Adrenal gland (tissue), 12 donors: ENCODE measurements around the gene CDC42. TPM values are rescaled to one million over a fixed set of nuclear protein-coding genes. Genes with fewer than 3 reads are reported as not detected.
"Not testable (repeated sequence)": the region's sequence is repeated elsewhere in the genome, so short reads cannot be mapped to it uniquely, and the experiment has no call there.

Experiments used
- DNase-seq, 7 donors: peaks; one replicate each; pipeline ENCODE4 v3.0.0-alpha.2; 2019 to 2020
- H3K27ac ChIP-seq, 5 donors: fragments of 200-600 bp; sonication (generic) in 4 of 5; 1 replicate in 3 of 5; 2 replicates in 2 of 5; pipeline versions ENCODE4 v1.5.1 to v1.8.0; 2016 to 2020; ENCODE audit warnings: mild to moderate bottlenecking in 1 of 5
- H3K27me3 ChIP-seq: fragments of 200-600 bp; 2 replicates; pipeline ENCODE4 v1.8.0; 2021
- H3K36me3 ChIP-seq, 2 donors: fragments of 200-600 bp; replicated peaks in 1 of 2; 1 replicate in 1 of 2; 2 replicates in 1 of 2; pipeline versions ENCODE4 v1.5.1 to v1.8.0; 2018 to 2022
- H3K4me1 ChIP-seq, 2 donors: fragments of 200-600 bp; replicated peaks in 1 of 2; 1 replicate in 1 of 2; 2 replicates in 1 of 2; pipeline versions ENCODE4 v1.5.1 to v1.8.0; 2018 to 2021
- H3K4me3 ChIP-seq, 4 donors: fragments of 200-600 bp; sonication (generic) in 3 of 4; one replicate each; pipeline ENCODE4 v1.5.1; 2016 to 2018
- H3K9me3 ChIP-seq, 3 donors: fragments of 200-600 bp; sonication (generic) in 1 of 3; replicated peaks in 1 of 3; 1 replicate in 2 of 3; 2 replicates in 1 of 3; pipeline versions ENCODE4 v1.5.1 to v1.8.0; 2016 to 2021
- CTCF ChIP-seq, 6 experiments: fragments of 450-650 bp in 4 of 6; fragments of 200-600 bp in 2 of 6; sonication (generic) in 1 of 6; IDR thresholded peaks; 1 replicate in 5 of 6; 2 replicates in 1 of 6; pipeline versions ENCODE4 v1.5.1 to v1.8.0; 2016 to 2021; ENCODE audit warnings: antibody characterized with exemption in 6 of 6, mild to moderate bottlenecking in 2 of 6, moderate library complexity in 1 of 6
- POLR2A ChIP-seq, 2 donors: fragments of 450-650 bp; IDR thresholded peaks; one replicate each; pipeline ENCODE4 v1.6.1; 2017; ENCODE audit warnings: antibody characterized with exemption in 2 of 2, mild to moderate bottlenecking in 2 of 2, moderate library complexity in 1 of 2
- WGBS, 4 donors: extraction: QIAGEN DNeasy Blood & Tissue Kit in 2 of 4; methylation state at CpG; one replicate each; pipeline versions ENCODE4 v1.1.5 to v1.1.7; 2013 to 2017; 5-methylcytosine and 5-hydroxymethylcytosine counted together
- intact Hi-C, 2 donors: fragments of 100-400 bp; cut with DNase I; formaldehyde crosslinking; loops; one replicate each; pipeline versions ENCODE4 v1.14.1 to v1.15.0; 2022 to 2023
- polyA plus RNA-seq, 3 donors: library from polyadenylated mRNA; stranded (reverse); fragments of 200-250 nt in 2 of 3; fragments of 350-450 nt in 1 of 3; fragmentation: Illumina TruSeq in 1 of 3; extraction: RNeasy Lipid Tissue Mini Kit (QIAGEN cat#74804) in 1 of 3; gene quantifications; one replicate each; pipeline ENCODE4 v1.2.3, GENCODE V29; 2013 to 2014
- total RNA-seq, 9 donors: library from RNA; depleted of rRNA in 4 of 9; stranded (reverse); fragments of >200 nt in 4 of 9; fragments of 120-200 nt in 1 of 9; fragmentation: NEBNext Ultra II Directional in 1 of 9; extraction: Animal tissue kit (Norgen Biotek cat#: 25700) in 1 of 9; gene quantifications; one replicate each; pipeline versions ENCODE4 v1.1.0 to v1.2.4, GENCODE V29; 2013 to 2023
- donor health status: healthy with polysubstance abuse.
- donor health status: Bipolar disorder and iron deficiency.
- donor health status: DM: yes; HTN: yes; CAD: no.
- donor health status: DM: no; HTN: no; CAD: no.
- donor health status: DM: no; HTN: no; CAD: no.
- donor health status: DM: yes; HTN: yes; CAD: no.

CDC42 gene
- total and polyA plus RNA-seq, 12 donors: 69.6 to 351 (median 215) TPM

- no peaks in the 10 kb centered on the region for H3K27me3 ChIP-seq
- no peak overlapping the region for H3K27ac ChIP-seq
- TF ChIP-seq CTCF (IDR thresholded peaks at IDR 0.05) (no peak), POLR2A (IDR thresholded peaks at IDR 0.05) (no peak)
- intact Hi-C loops: no loop called here
- no peak overlapping the region for H3K4me3 ChIP-seq
- H3K4me1 ChIP-seq: peaks cover 0 to 6% of the 10 kb centered on the region in 2 donors
- H3K9me3 ChIP-seq: no peaks in the 10 kb centered on the region
- DNase-seq: no peak
- 80 to 92% (median 84%) methylated on average over 2 to 3 of the region's 3 CpGs for WGBS, 4 donors
- H3K36me3 ChIP-seq: no peaks in the 10 kb centered on the region
Measured at GRCh38 chr1:22030473-22030872, 22.0 kb upstream of the CDC42 start.

- Histone ChIP-seq H3K4me1 (peaks cover 0 to 2% of the 10 kb centered on the region in 2 donors), H3K27ac (peak overlapping the region in 1 of 5 donors; percentile 30), H3K9me3 (no peaks in the 10 kb centered on the region), H3K27me3 (no peaks in the 10 kb centered on the region), H3K4me3 (no peak overlapping the region), H3K36me3 (no peaks in the 10 kb centered on the region)
- intact Hi-C loops: no loop called here
- whole genome bisulfite sequencing, 4 donors: 69 to 78% (median 73%) methylated on average over 8 of the region's 8 CpGs
- TF ChIP-seq POLR2A (IDR thresholded peaks at IDR 0.05): no peak
- TF ChIP-seq CTCF (IDR thresholded peaks at IDR 0.05): no peak
- peak in 1 of 7 donors; percentile 67 for DNase-seq
Measured at GRCh38 chr1:22031214-22031962, 21.1 kb upstream of the CDC42 start.

GRCh38 chr1:22034834-22035233 lies 17.7 kb upstream of the CDC42 start:
- WGBS, 4 donors: 74 to 93% (median 82%) methylated on average over 5 of the region's 5 CpGs
- H3K36me3 ChIP-seq, H3K9me3 ChIP-seq, H3K27ac ChIP-seq, H3K4me1 ChIP-seq, intact Hi-C loops, H3K4me3 ChIP-seq, H3K27me3 ChIP-seq, DNase-seq: not testable (repeated sequence)

- intact Hi-C loops: no loop called here
- no peak overlapping the region for H3K4me3 ChIP-seq
- no peaks in the 10 kb centered on the region for H3K4me1 ChIP-seq
- TF ChIP-seq CTCF (IDR thresholded peaks at IDR 0.05) (no peak), POLR2A (IDR thresholded peaks at IDR 0.05) (no peak)
- no peaks in the 10 kb centered on the region for H3K27me3 ChIP-seq
- H3K36me3 ChIP-seq: no peaks in the 10 kb centered on the region
- DNase-seq: no peak
- no peaks in the 10 kb centered on the region for H3K9me3 ChIP-seq
- H3K27ac ChIP-seq: no peak overlapping the region
- 60 to 62% (median 62%) methylated on average over 7 of the region's 7 CpGs for WGBS, 4 donors
Measured at GRCh38 chr1:22037520-22037919, 15.0 kb upstream of the CDC42 start.

GRCh38 chr1:22038036-22038435 lies 14.5 kb upstream of the CDC42 start:
- TF ChIP-seq CTCF (IDR thresholded peaks at IDR 0.05) (no peak), POLR2A (IDR thresholded peaks at IDR 0.05) (no peak)
- 92 to 95% (median 93%) methylated on average over 2 to 5 of the region's 5 CpGs for WGBS, 4 donors
- no peak for DNase-seq
- Histone ChIP-seq H3K9me3 (no peaks in the 10 kb centered on the region), H3K27me3 (no peaks in the 10 kb centered on the region), H3K27ac (no peak overlapping the region), H3K4me3 (no peak overlapping the region), H3K36me3 (no peaks in the 10 kb centered on the region), H3K4me1 (no peaks in the 10 kb centered on the region)
- intact Hi-C loops: no loop called here
